Heart left ventricle (tissue), 13 donors: ENCODE measurements around the gene RNF149.
"Not testable (repeated sequence)": the region's sequence is repeated elsewhere in the genome, so short reads cannot be mapped to it uniquely, and the experiment has no call there.

Experiments used
- POLR2A ChIP-seq, 2 donors: fragments of 450-650 bp; IDR thresholded peaks; one replicate each; pipeline ENCODE4 v1.6.1; 2017; ENCODE audit warnings: antibody characterized with exemption in 2 of 2, mild to moderate bottlenecking in 2 of 2, moderate library complexity in 2 of 2
- TF ChIP-seq, protein P1 (sequence below), 12 donors: fragments of 200-600 bp; sonication (generic) in 4 of 12; IDR thresholded peaks; one replicate each; pipeline versions ENCODE4 v1.5.0 to v1.8.0; 2018 to 2022; ENCODE audit warnings: antibody characterized with exemption in 12 of 12, mild to moderate bottlenecking in 5 of 12
- donor health status: ischemic (EF 13 %, LVEDD 7.1; RV severe dilation, severe dysfunction).
- donor health status: DM: no; HTN: yes; CAD: no.
- donor health status: DM: no; HTN: no; CAD: no.
- donor health status: ischemic (EF 25% LVEDD 6.9; RV normal size, moderate dysfunction).
- donor health status: ischemic (EF 25% LVEDD 5.7; RV mildly dilated, moderate dysfunction).
- donor health status: ischemic (EF 35%, LVEDD 5.7; RV mildly dilated, moderate dysfunction).
- donor health status: nonischemic (EF 11% LVEDD 7.7; RV severe dilation, severe dysfunction).
- donor health status: DM: yes; HTN: yes; CAD: no.
- donor health status: PGD.
- donor health status: ischemic (EF 29% LVEDD 5.4; RV normal size, mild dysfunction).
- donor health status: nonischemic (EF 23%, LVEDD 6.1; RV moderate dilation, normal function).

DNA sequence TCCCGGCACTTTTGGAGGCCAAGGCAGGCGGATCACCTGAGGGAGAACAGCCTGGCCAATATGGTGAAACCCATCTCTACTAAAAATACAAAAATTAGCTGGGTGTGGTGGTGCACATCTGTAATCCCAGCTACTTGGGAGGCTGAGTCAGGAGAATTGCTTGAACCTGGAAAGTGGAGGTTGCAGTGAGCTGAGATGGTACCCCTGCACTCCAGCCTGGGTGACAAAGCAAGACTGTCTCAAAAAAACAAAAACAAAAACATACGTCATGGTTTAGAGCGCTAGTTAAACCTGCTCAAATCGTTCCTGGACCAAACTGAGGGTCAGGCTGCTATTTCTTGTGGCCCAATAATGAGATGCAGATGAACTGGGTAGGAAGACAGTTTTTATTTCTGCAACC is 63.0 kb downstream of the RNF149 start:
- TF ChIP-seq, protein P1, sequence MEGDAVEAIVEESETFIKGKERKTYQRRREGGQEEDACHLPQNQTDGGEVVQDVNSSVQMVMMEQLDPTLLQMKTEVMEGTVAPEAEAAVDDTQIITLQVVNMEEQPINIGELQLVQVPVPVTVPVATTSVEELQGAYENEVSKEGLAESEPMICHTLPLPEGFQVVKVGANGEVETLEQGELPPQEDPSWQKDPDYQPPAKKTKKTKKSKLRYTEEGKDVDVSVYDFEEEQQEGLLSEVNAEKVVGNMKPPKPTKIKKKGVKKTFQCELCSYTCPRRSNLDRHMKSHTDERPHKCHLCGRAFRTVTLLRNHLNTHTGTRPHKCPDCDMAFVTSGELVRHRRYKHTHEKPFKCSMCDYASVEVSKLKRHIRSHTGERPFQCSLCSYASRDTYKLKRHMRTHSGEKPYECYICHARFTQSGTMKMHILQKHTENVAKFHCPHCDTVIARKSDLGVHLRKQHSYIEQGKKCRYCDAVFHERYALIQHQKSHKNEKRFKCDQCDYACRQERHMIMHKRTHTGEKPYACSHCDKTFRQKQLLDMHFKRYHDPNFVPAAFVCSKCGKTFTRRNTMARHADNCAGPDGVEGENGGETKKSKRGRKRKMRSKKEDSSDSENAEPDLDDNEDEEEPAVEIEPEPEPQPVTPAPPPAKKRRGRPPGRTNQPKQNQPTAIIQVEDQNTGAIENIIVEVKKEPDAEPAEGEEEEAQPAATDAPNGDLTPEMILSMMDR (IDR thresholded peaks at IDR 0.05) = not testable (repeated sequence)
- TF ChIP-seq POLR2A (IDR thresholded peaks at IDR 0.05) = not testable (repeated sequence)
